ENCODE measurements around the gene LLGL1.
"Not testable (repeated sequence)": the region's sequence is repeated elsewhere in the genome, so short reads cannot be mapped to it uniquely, and the experiment has no call there.

Gene LLGL1

DNA sequence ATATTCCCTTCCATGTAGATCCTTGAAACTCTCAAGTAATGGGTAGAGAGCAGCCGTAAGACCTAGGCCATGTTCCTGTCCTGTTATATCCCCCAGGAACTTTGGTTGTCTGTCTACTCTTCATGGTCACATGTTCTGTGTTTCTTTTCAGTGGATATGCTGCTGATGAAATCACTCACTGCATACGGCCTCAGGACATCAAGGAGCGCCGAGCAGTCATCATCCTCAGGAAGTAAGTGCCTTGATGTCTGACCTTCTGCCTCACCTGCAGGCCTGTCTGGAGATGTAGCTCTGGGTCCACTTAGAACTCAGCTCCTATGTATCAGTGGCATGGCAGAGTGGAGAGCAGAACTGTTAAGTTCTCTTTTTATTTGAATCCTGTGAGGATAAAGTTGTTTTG is 30.6 kb upstream of the LLGL1 start:
- DNase-seq, result no peak

DNA sequence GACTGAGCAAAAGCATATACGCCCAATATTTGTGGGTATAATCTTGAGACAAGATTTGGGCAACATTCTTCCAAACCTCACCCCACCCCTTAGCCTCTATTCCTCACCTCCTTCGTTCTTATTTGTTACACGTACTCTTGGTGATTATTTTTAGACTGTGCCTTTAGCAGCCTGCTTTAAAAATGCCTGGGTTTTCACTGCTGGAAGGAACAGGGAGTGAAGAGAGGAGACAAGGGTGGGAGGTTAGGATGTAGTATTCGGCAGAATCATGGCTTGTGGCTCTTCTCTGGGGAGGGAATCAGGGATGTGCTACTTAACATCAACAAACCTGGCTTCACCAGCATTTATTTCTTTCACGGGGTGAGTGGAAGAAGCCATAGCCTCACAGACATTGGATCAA is 30.2 kb upstream of the LLGL1 start:
- DNase-seq, result no peak

DNA sequence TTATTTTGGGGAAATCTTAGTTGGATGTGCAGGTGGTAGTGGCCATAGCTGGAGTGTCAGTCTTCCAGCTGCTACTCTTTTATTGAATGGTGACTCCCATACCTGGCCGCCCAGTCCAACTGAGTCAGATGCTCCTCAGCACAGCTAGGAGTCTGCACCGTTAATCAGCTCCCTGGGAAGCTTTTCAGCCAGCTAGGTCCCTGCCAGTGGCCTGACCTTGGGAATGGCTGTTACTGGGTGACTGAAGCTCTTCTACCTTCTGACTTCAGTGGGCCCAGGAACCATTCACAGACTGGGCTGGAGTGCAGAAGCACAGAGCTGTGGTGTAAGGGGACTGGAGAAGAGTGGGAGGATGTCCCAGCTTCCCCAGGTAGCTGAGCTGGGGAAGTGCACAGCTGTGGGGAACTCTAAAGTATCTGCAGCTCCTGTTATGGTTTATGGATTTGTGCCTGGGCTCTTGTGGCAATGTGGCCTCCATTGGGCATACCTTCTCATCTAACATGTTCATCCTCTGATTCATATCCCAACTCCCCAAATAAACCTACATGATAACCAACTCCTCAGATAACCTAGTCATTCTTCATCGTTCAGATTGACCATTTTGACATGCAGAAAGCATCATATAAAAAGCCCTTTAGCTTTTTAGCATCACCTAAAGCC is 27.8 kb upstream of the LLGL1 start:
- DNase-seq, result no peak

DNA sequence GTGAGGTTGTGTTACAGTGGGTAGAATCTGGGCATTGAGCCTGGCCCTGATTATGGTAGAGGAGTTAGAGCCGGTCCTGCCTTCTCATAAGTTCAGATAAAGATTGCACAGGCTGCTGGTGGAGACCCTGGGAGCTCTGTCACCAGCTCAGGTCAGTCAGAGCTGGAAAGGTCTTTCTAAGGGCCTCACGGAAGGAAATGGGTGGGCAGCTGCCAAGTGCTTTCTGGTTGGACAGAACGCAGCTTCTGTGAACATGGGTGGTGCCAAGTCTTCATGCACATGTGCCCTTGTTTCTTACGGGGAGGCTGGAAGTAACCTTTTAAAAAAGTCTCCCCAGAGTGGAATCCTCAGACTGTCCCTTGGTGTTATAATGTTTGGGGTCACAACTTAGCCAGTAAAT is 26.9 kb upstream of the LLGL1 start:
- DNase-seq, result no peak

DNA sequence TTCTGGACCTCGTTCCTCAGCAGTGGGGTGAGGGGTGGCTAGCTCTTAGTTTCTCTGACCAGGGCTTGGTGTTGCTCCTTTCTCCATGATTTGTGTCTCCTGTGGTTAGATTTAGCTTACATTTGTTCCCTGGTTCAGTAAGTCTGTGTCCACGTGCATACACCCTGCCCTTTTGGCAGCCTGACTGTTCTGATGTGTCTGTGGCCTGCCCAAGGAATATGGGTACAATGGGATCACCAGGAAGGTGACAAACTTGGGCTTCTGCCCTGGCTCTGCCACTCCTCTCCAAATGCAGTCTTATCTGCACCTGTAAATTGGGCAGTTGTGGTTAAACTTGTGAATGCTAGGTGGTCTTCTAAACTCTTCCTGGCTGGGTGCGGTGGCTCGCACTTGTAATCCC is 24.3 kb upstream of the LLGL1 start:
- DNase-seq, result no peak

DNA sequence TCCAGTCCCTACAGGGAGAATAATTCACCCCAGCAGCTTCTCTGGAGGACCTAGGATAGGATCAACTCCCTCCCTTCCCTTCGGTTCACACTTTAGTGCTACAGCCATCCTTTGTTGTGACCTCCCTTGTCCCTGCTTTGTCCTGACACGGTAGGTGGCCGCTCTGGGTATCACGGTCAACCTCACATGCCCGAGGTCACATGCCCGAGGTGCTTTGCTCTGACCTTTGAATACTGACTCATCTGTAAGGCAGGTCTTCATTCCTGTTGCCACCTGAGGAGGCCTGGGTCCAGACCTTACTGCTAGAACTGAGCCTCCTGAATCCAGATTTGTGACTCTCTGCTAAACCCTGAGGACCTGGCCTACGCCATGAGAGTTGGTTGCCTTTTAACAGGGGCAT is 22.1 kb upstream of the LLGL1 start:
- DNase-seq, result no peak

DNA sequence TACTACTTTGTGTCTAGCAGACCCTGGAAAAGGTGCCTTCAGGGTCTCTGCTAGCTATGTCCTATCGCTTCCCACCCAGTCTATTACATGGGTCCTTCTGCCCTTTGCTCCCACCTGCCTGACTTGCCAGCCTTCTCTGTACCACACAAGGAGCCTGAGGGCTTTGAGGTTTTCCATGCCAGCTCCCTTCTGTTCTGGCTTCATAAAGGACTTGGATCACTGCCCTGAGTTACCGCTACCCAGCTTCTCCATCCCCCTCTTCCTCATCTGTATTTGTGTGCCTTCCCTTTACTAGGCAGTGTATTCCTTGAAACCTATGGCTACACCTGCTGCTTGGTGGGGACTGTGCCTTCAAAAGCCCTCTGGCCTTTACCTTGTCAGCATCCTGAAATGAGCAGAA is 19.6 kb upstream of the LLGL1 start:
- DNase-seq, result no peak

DNA sequence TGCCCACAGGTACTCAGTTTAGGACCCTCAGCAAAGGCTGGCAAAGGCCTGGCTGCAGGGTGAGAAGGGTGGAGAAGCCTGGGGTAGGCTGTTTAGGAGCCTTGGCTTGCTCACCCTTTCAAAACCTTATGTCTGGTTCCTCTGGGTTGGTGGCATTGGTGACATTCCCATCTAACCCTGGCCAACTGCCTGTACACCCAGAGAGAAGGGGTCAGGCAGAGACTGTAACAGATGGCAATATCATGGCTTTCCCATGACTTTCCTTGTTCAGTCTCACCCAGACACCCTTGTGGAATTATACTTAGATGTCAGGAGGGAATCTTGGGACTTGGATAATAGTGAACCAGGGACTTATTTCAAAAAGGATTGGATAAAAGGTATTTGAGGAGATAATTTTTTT is 18.5 kb upstream of the LLGL1 start:
- DNase-seq, result no peak

DNA sequence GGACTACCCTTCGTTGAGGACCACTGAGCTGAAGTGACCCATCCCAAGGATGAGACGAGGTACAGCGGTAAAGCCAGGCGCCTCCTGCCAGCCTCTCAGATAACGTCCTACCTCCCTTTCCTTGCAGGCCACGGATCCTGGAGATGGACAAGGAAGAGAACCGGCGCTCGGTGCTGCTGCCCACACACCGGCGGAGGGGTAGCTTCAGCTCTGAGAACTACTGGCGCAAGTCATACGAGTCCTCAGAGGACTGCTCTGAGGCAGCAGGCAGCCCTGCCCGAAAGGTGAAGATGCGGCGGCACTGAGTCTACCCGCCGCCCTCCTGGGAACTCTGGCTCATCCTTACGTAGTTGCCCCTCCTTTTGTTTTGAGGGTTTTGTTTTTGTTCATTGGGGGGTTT is 17.3 kb upstream of the LLGL1 start:
- no peak for DNase-seq

DNA sequence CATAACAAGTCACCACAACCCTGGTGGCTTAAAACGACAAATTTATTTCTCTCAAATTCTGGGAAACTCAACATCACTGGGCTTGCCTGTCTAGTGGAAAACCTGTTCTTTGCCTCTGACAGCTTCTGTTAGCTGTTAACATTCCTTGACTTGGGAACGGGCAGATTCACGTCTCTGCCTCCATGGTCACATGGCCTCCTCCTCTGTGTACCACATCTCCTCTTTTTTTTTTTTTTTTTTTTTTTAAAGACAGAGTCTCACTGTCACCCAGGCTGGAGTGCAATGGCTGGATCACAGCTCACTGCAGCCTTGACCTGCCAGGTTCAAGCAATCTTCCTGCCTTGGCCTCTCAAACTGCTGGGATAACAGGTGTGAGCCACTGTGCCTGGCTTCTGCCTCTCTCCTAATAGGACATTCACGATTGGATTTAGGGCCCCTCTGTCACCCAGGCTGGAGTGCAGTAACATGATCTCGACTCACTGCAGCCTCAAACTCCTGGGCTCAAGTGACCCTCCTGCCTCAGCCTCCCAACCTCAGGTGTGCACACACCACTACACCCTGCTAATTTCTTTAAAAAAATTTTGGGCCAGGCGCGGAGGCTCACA is 11.7 kb upstream of the LLGL1 start:
- peak; percentile 19 for DNase-seq

DNA sequence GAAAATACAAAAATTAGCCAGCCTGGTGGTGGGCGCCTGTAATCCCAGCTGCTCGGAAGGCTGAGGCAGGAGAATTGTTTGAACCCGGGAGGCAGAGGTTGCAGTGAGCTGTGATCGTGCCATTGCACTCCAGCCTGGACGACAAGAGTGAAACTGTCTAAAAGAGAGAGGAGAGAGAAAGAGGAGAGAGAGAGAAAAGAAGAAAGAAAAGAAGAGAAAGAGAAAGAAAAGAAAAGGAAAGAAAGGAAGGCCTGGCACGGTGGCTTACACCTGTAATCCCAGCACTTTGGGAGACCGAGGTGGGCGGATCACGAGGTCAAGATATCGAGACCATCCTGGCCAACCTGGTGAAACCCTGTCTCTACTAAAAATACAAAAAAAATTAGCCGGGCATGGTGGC is 8.5 kb upstream of the LLGL1 start:
- not testable (repeated sequence) for DNase-seq

DNA sequence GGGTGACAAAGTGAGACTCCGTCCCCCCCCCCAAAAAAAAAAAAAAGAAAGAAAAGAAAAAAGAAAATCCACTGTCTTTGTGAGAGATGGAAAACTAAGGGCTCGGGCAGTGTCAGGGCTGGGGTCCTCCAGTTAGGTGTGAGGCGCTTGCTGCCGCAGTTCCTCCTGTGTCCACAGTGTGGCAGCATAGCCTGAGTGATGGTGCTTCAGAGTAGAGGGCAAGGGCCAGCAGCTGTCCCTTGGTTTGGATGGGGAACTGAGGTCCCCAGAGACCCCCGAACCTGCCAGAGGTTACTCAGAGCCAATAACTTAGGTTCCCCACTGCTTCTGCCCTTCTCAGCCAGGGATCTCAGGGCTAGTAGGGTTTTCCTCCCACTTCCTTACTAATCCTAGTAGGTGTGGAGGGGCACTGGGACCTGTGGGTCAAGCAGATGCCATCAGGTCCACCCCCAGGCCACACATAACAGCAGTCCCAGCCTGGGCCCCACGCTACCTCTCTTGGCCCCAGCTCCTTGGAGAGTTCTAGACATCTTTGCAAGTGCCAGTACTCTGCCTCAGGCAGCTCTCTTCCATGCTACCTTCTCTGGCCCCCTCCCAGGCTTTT is 7.9 kb upstream of the LLGL1 start:
- DNase-seq, result peak; percentile 44

DNA sequence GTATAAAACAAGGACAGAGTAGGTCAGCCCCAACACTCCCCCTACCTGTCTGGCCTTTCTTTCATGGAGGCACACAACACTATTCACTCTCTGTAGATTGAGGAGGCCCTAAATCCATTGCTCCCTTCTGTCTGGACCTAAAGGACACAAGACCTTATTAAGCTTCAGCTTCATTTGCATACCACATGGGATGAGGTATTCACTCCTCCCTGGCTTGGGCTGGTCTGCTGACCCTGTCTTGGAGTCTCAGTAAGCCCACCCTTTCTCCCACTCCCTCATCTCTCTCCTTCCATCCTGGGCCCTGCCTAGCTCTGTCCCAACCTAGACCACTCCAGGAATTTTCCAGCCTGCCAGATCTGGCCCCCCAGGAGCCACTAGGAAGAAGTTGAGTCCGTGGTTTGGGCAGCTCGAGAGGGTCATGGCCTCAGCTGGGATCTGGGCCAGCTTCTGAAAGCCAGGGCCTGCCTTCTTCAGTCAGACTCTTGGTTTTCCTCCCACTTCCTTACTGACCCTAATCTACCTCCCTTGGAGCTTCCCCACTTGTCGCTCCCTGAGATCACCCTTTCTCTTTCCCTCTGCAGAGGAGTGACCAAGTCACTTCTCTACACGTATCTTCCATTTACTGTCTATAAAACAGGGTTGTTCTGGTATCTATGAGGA is 6.5 kb upstream of the LLGL1 start:
- no peak for DNase-seq

DNA sequence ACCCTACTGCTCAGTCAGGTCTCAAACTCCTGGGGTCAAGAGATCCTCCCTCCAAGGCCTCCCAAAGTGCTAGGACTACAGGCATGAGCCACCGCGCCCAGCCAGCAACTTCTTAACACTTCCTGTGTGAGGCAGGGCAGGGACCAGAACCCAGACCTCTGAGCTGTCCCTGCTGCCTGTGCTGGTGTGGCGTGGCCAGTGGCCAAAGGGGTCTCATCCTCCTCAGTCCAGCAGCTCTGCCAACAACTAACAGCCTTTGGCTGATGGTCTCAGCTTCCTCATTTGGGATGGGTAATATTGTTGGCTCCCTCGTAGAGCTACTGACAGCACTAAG is 1.4 kb upstream of the LLGL1 start:
- peak; percentile 65 for DNase-seq

DNA sequence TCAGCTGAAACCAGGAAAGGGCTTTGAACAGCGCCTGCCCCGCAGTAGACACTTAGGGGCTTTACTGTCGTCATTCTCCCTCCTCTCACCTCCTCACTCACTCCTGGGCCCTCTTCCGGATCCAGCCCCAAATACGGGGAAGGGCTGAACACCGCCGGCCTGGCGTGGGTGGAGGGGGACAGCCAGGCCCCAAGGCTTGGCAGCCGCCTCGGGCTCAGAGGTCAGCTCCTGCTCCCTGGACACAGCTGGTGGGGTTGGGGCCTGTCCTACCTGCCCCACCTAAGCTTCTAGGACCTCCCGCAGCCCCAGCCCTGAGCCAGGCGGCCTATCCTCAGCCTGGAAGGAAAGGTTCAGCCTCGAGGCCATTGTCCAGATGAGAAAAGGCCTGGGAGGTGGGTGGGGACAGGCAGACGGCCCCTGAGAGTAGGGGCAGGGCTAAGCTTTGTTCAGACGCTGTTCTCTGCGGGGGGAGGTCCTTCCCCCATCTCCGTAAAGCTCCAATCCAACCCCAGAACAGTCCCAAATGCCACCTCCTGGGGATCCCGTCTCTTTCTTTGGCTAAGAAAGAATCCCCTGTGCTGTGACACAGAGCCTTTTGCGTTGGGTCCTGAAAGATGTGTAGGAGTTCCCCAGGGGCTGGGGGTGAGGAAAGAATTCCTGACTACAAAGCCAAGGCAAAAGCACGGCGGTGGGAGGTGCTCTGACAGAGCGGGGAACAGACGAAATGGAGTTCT is 881 bp upstream of the LLGL1 start:
- DNase-seq, result no peak

DNA sequence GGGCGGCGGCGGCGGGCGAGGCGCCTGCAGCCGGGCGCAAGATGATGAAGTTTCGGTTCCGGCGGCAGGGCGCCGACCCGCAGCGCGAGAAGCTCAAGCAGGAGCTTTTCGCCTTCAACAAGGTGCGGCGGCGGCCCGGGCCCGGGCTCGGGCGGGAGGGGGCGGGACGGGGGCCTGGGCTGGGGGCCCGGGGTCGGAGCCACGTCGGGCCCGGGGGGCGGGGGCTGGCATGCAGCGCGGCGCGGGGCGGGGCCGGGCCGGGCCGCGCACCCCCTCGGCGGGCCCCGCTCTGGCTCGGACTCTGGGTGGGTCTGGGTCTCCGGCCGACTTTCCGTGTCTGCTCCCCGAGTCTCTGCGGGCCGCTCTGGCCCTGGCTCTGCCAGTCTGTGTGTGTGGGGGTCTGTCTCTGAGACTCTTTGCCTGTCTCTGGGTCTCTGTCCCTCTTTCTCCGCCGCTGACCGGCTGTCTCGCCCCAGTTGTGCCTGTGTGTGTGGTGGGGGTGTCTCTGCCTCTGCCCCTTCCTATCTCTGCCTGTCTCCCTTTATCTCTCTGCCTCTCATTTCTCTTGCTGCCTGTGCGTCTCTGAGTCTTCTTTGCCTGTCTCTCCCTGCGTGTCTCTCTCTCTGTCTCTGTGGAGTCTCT is 328 bp downstream of the LLGL1 start:
- no peak for DNase-seq

DNA sequence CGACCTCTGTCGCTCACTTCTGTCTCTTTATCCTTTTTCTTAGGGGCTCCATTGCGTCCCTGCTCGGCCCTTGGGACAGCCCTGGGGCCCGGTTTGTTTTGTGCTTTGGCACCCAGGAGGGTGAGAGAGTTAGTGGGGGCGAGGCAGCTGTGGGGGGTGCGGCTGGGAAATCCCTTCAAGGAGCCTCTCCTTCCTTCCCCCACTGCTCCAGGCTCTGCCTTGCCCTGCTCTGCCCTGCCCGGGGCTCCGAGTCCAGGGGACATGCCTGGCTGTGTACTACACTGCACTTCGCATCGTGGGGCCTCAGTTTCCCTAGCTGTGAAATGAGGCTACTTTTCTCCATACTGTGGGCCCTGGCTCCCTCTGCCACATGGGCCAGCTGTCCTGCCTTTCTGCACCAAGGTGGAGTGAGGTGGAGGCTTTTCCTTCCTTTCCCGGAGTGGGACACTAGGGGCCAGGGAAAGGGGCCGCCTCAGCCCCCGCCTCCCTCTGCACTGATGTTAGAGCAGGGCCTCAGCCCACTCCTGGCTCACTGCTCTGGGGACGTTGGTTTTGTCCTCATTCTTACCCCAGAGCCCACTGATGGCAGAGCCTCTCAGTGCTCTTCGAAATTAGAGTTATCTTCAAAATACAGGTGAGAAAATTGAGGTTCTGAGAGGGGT is 980 bp downstream of the LLGL1 start:
- no peak for DNase-seq

DNA sequence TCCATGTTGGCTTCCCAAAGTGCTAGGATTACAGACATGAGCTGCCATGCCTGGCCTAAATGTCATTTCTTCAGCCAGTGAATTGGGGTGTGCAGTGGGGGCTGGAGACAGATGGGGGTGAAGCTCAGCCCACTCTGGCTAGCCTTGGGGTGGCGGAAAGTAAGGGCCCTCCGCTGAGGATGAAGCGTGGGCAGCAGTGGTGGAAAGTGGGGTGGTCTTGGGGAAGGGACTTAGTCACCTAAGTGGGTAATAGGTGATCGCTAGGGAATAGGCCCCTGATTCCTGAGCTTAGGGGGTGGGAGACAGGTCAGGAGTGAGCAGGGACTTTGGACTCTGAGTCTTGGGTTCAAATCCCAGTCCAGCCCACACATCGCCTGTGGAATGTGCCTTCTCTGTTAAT is 2.2 kb downstream of the LLGL1 start:
- DNase-seq, result no peak

DNA sequence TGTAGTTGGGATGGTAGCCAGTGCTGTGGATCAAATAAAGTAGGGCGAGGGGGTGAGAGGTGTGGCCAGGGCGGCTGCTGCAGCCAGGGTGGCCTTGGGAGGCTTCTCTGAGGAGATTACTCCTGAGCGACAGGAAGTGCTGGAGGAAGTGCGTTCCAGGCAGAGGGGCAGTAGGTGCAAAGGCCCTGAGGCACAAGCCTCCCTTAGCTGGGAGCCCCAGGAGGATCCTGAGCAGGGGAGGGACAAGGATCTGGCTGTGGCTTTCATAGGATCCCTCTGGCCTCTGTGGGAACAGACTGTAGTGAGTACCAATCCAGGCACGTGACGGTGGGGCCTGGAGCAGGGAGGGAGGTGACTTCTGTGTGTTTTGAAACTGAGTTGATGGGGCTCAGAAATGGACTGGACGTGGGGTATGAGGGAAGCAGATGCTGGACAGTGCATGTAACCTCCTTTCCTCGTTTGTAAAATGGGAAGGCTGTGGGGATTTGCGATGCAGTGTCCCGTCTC is 2.8 kb downstream of the LLGL1 start:
- DNase-seq, result no peak

DNA sequence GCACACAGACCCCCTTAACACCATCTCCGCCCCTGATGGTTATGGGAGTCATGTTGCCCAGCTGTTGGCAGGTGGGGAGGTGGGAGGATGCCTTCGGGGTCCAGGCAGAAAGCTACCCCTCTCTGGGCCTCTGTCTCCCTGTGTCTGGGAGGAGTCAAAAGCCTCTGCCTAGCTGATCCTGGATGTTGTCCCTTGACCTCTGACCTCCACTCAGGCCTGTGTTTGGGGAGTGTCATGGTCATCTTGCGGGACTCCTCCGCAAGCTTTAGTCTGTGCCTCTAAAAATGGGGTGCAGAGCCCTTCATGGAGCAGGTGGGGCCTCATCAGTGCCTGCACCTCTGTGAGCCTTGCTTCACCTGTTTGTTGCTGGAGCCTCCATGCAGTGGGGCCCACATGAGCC is 3.8 kb downstream of the LLGL1 start:
- DNase-seq, result no peak

DNA sequence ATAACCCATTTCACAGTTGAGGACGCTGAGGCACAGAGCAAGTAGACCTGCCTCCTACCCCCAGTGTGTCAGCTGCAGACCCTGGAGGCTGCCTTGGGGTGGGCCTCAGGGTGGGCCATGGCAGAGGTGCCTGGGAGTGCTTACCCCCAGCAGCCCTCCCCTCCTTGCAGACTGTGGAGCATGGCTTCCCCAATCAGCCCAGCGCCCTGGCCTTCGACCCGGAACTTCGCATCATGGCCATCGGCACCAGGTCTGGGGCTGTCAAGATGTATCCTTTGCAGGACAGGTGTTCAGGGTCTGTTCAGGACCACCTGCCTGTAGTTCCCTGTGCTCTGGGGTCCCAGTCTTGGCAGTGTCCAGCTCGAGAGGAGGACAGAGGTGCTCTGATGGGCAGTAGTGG is 4.3 kb downstream of the LLGL1 start:
- DNase-seq, result no peak

All from MV-4-11 (cell line).